ENCODE measurements around the gene PLOD1. TPM values are rescaled to one million over a fixed set of nuclear protein-coding genes. Genes with fewer than 3 reads are reported as not detected.

The PLOD1 gene
- total RNA-seq, 2 donors from 2014 or later = 71.5 to 81.8 TPM

GRCh38 chr1:11920239-11920903 lies 14.1 kb upstream of the PLOD1 start:
- Mint-ChIP-seq H3K27me3 (ENCODE audit: insufficient read depth) (no peaks in the 10 kb centered on the region), H3K4me1 (peaks cover 15% of the 10 kb centered on the region), H3K9me3 (no peaks in the 10 kb centered on the region), H3K36me3 (ENCODE audit: low read depth) (peaks cover 40% of the 10 kb centered on the region), H3K4me3 (no peak overlapping the region), H3K27ac (peak overlapping the region; percentile 8)
- no peaks in the 10 kb centered on the region for H3K9me3 ChIP-seq (ENCODE audit: control insufficient read depth, low read length)
- no peaks in the 10 kb centered on the region for H3K27me3 ChIP-seq (ENCODE audit: control insufficient read depth, insufficient read depth, low read length, poor library complexity, severe bottlenecking)
- no peak overlapping the region for H3K4me3 ChIP-seq (ENCODE audit: low read length)
- DNase-seq = no peak
- no peak overlapping the region for H3K27ac ChIP-seq (ENCODE audit: low read depth, low read length)
- no peak overlapping the region for H3K9ac ChIP-seq (ENCODE audit: extremely low read depth, low read length, poor library complexity, severe bottlenecking)
- no peak for TF ChIP-seq CTCF (conservative IDR thresholded peaks at IDR 0.05)
- H3K36me3 ChIP-seq (ENCODE audit: control insufficient read depth, insufficient read depth, low read length) = peaks cover 24% of the 10 kb centered on the region
- no peaks in the 10 kb centered on the region for H3K4me1 ChIP-seq (ENCODE audit: control insufficient read depth, insufficient read depth, low read length)
- WGBS, 2 experiments (ENCODE audit: insufficient coverage in 1 of 2, insufficient read length in 1 of 2) = 95 to 96% methylated on average over 10 to 12 of the region's 12 CpGs

- peaks cover 15% of the 10 kb centered on the region for H3K4me1 Mint-ChIP-seq
- DNase-seq = no peak
- no peaks in the 10 kb centered on the region for H3K4me1 ChIP-seq (ENCODE audit: control insufficient read depth, insufficient read depth, low read length)
- H3K9me3 Mint-ChIP-seq = no peaks in the 10 kb centered on the region
- no peak overlapping the region for H3K27ac ChIP-seq (ENCODE audit: low read depth, low read length)
- no peak overlapping the region for H3K27ac Mint-ChIP-seq
- no peak overlapping the region for H3K9ac ChIP-seq (ENCODE audit: extremely low read depth, low read length, poor library complexity, severe bottlenecking)
- H3K27me3 ChIP-seq (ENCODE audit: control insufficient read depth, insufficient read depth, low read length, poor library complexity, severe bottlenecking) = no peaks in the 10 kb centered on the region
- H3K36me3 ChIP-seq (ENCODE audit: control insufficient read depth, insufficient read depth, low read length) = peaks cover 24% of the 10 kb centered on the region
- peaks cover 40% of the 10 kb centered on the region for H3K36me3 Mint-ChIP-seq (ENCODE audit: low read depth)
- WGBS, 2 experiments (ENCODE audit: insufficient coverage in 1 of 2, insufficient read length in 1 of 2) = 72 to 74% methylated on average over 7 to 9 of the region's 9 CpGs
- H3K4me3 ChIP-seq (ENCODE audit: low read length) = no peak overlapping the region
- no peaks in the 10 kb centered on the region for H3K27me3 Mint-ChIP-seq (ENCODE audit: insufficient read depth)
- no peaks in the 10 kb centered on the region for H3K9me3 ChIP-seq (ENCODE audit: control insufficient read depth, low read length)
- no peak for TF ChIP-seq CTCF (conservative IDR thresholded peaks at IDR 0.05)
- H3K4me3 Mint-ChIP-seq = no peak overlapping the region
Measured at GRCh38 chr1:11921022-11921421, 13.5 kb upstream of the PLOD1 start.

GRCh38 chr1:11923069-11923826 lies 11.3 kb upstream of the PLOD1 start:
- WGBS, 2 experiments (ENCODE audit: insufficient coverage in 1 of 2, insufficient read length in 1 of 2) = 95 to 96% methylated on average over 11 to 24 of the region's 24 CpGs
- H3K9me3 Mint-ChIP-seq = no peaks in the 10 kb centered on the region
- H3K4me3 Mint-ChIP-seq = peak overlapping the region; percentile 56
- no peaks in the 10 kb centered on the region for H3K9me3 ChIP-seq (ENCODE audit: control insufficient read depth, low read length)
- no peak overlapping the region for H3K9ac ChIP-seq (ENCODE audit: extremely low read depth, low read length, poor library complexity, severe bottlenecking)
- peaks cover 36% of the 10 kb centered on the region for H3K36me3 Mint-ChIP-seq (ENCODE audit: low read depth)
- DNase-seq = no peak
- no peaks in the 10 kb centered on the region for H3K27me3 ChIP-seq (ENCODE audit: control insufficient read depth, insufficient read depth, low read length, poor library complexity, severe bottlenecking)
- H3K36me3 ChIP-seq (ENCODE audit: control insufficient read depth, insufficient read depth, low read length) = peaks cover 24% of the 10 kb centered on the region
- H3K27ac Mint-ChIP-seq = peak overlapping the region; percentile 41
- TF ChIP-seq CTCF (conservative IDR thresholded peaks at IDR 0.05) = no peak
- peaks cover 15% of the 10 kb centered on the region for H3K4me1 Mint-ChIP-seq
- peak overlapping the region; percentile 85 for H3K4me3 ChIP-seq (ENCODE audit: low read length)
- H3K4me1 ChIP-seq (ENCODE audit: control insufficient read depth, insufficient read depth, low read length) = no peaks in the 10 kb centered on the region
- H3K27ac ChIP-seq (ENCODE audit: low read depth, low read length) = no peak overlapping the region
- H3K27me3 Mint-ChIP-seq (ENCODE audit: insufficient read depth) = no peaks in the 10 kb centered on the region

Measured in endodermal cell (in vitro differentiated cells).